Stimulated activated effector memory CD8-positive, alpha-beta T cell treated with anti-CD3 and anti-CD28 coated beads, Interleukin-12 subunit alpha, Interleukin-12 subunit beta, amount 100 ng/mL, for 72 hours (primary cell): ENCODE results near the gene CD48.

Experiments used
- ATAC-seq: fragments of 150-1000 bp; cut with Tn5 transposase; 2 replicates; pipeline ENCODE4 v1.10.0; 2021
- DNase-seq, 2 donors: peaks; one replicate each; pipeline ENCODE4 v3.0.0; 2021 to 2022; ENCODE audit warnings: low spot score in 2 of 2
- H3K27ac Mint-ChIP-seq: one replicate; pipeline ENCODE4 v1.8.0; 2022; ENCODE audit warnings: mild to moderate bottlenecking, mixed read lengths
- H3K36me3 Mint-ChIP-seq: one replicate; pipeline ENCODE4 v1.8.0; 2022; ENCODE audit warnings: mild to moderate bottlenecking, mixed read lengths
- H3K4me1 Mint-ChIP-seq: one replicate; pipeline ENCODE4 v1.8.0; 2022; ENCODE audit warnings: mixed read lengths
- H3K4me3 Mint-ChIP-seq: one replicate; pipeline ENCODE4 v1.8.0; 2022; ENCODE audit warnings: mild to moderate bottlenecking, mixed read lengths
- H3K9me3 Mint-ChIP-seq: one replicate; pipeline ENCODE4 v1.8.0; 2022; ENCODE audit warnings: mixed read lengths

The CD48 gene

GRCh38 chr1:160646180-160646579, 65.4 kb downstream of the CD48 start:
- Mint-ChIP-seq H3K36me3 (peaks cover 62% of the 10 kb centered on the region), H3K4me3 (peak overlapping the region; percentile 76), H3K27ac (peak overlapping the region; percentile 98), H3K9me3 (no peaks in the 10 kb centered on the region), H3K4me1 (peaks cover 39% of the 10 kb centered on the region)
- DNase-seq (peak in 1 of 2 donors; percentile 50), ATAC-seq (no peak)

DNA sequence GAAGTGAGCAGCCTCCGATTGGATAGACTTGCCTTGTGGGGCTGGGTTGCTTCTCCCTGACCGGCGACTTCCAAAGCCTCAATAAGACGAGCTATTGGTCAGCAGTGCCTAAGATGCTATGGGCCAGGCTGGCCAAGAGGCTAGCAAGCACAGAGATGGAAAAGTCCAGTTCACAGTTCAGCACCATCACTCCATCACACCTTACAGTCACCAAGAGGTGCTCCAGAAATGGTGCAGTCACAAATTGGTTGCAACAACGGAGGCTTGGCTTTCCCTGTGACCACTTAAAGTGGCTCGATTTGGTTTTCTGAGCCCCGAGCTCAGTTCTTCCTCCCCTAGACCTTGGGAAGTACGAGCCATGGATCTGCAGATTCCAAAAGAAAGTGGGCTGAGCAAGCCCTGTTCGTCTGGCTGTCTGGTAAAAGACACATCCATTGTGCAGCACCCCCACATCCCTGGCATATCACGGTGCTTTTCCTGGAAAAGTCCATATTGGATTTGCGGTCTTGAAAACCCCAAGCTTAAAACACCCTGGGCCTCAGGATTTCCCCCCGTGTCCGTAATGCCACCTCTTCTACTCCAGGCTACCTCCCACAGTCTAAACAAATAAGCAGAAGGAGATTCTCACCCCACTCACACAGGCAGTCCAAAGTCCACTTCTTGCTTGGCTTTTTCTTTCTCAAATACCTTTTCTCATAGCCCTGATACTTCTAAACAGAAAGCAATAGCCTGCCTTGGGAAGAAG, 66.1 kb downstream of the CD48 start:
- H3K27ac Mint-ChIP-seq = peak overlapping the region; percentile 98
- H3K9me3 Mint-ChIP-seq = no peaks in the 10 kb centered on the region
- ATAC-seq (no peak), DNase-seq (peak in 1 of 2 donors; percentile 48)
- peaks cover 39% of the 10 kb centered on the region for H3K4me1 Mint-ChIP-seq
- peak overlapping the region; percentile 76 for H3K4me3 Mint-ChIP-seq
- peaks cover 68% of the 10 kb centered on the region for H3K36me3 Mint-ChIP-seq

- ATAC-seq (no peak), DNase-seq (no peak)
- H3K4me3 Mint-ChIP-seq = peak overlapping the region; percentile 76
- H3K36me3 Mint-ChIP-seq = peaks cover 80% of the 10 kb centered on the region
- peaks cover 48% of the 10 kb centered on the region for H3K4me1 Mint-ChIP-seq
- no peaks in the 10 kb centered on the region for H3K9me3 Mint-ChIP-seq
- peak overlapping the region; percentile 98 for H3K27ac Mint-ChIP-seq
Measured at GRCh38 chr1:160644399-160644798, 67.2 kb downstream of the CD48 start.

DNA sequence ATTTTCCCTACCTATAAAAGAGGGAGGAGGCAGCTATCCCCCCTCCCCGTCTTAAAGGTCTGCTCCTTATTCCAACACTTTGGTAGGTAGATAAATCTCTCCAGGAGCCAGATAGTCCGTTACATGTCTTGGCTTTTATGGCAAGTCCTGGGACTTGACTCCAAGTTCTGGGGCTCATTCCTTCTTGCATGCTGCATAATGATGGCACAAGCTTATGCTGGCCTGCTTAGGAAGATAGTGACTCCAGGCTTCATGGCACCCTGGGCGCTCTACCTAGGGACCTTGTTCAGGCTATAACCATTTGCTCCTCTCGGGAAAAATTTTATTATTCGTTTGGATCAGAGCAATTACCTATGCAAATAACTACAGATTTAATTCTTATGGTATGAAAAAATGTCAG, 68.5 kb downstream of the CD48 start:
- Mint-ChIP-seq H3K4me1 (peaks cover 53% of the 10 kb centered on the region), H3K27ac (peak overlapping the region; percentile 98), H3K4me3 (peak overlapping the region; percentile 76), H3K36me3 (peaks cover 92% of the 10 kb centered on the region), H3K9me3 (no peaks in the 10 kb centered on the region)
- DNase-seq (no peak), ATAC-seq (no peak)

DNA sequence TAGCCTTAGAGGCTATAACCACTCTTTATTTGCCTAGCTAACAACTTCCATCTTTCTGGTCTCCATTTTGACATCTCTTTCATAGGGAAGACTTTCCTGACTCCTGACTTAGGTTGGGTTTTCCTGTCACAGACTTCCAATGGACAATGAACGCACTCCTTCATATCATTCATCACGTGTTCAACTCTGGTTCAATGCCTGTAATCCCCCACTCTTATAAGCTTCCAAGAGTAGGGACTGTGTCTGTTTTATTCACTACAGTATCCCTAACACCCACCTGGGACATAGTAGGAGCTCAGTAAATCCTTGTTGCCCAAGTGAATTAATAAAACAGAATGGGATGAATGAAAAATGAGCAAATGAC, 69.4 kb downstream of the CD48 start:
- ATAC-seq (no peak), DNase-seq (no peak)
- H3K36me3 Mint-ChIP-seq = peaks cover 99% of the 10 kb centered on the region
- H3K27ac Mint-ChIP-seq = peak overlapping the region; percentile 98
- peak overlapping the region; percentile 76 for H3K4me3 Mint-ChIP-seq
- H3K4me1 Mint-ChIP-seq = peaks cover 54% of the 10 kb centered on the region
- no peaks in the 10 kb centered on the region for H3K9me3 Mint-ChIP-seq

GRCh38 chr1:160641323-160642280, 70.0 kb downstream of the CD48 start:
- Mint-ChIP-seq H3K27ac (peak overlapping the region; percentile 98), H3K9me3 (no peaks in the 10 kb centered on the region), H3K4me1 (peaks cover 57% of the 10 kb centered on the region), H3K4me3 (peak overlapping the region; percentile 76), H3K36me3 (peaks cover 100% of the 10 kb centered on the region)
- DNase-seq = peak in 1 of 2 donors; percentile 69
- ATAC-seq = peak; percentile 50

DNA sequence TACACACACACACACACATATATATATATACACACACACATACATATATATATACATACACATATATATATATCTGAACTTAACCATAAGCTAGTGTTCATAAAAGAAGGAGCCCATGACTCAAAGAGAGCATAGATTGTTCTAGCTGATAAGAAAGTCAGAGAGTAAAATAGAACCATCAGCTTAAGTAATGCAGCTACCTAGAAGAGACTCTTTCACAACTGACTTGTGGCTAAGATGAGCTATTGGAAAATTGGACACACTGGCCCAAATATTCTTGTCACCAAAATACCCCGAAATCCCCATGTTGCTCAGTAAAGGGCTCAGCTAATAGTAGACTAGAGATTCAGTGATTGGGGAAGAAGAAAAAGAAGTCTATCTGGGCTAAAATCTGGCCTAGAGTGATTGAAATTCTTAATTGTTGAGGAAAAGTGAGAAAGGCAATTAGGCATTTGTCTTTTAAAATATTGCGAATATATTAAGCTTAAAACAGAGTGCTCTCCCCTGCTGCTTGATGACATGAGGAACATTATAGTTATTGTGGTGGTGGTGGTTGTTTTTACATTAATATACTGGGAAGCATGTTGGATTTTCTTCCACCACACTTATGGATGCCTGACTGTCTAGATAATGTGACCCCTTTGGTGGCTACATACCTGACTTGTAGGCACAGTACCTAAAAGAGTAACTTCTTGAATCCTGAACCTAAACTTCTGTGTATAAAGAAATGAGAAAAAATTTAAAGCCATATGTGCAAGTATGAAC, 71.1 kb downstream of the CD48 start:
- H3K36me3 Mint-ChIP-seq = peaks cover 100% of the 10 kb centered on the region
- DNase-seq (no peak), ATAC-seq (peak; percentile 87)
- no peaks in the 10 kb centered on the region for H3K9me3 Mint-ChIP-seq
- H3K27ac Mint-ChIP-seq = peak overlapping the region; percentile 98
- peak overlapping the region; percentile 76 for H3K4me3 Mint-ChIP-seq
- H3K4me1 Mint-ChIP-seq = peaks cover 65% of the 10 kb centered on the region

DNA sequence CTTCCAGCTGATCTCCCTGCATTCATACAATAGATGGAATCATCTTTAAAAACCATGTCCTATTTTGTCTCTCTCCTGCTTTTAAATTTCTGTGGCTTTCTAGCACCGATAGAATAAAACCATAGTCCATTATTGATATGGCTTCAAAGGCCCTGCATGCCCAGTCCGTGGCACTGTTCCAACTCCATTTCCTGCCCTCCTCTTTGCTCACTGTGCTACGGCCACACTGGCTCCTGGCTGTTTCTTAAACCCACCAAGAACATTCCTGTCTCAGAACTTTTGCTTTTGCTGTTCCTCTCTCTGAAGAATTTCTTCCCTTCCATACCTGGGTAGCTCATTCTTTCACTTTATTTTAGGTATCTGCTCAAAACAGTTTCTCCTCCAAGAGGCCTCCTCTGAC, 72.0 kb downstream of the CD48 start:
- Mint-ChIP-seq H3K36me3 (peaks cover 100% of the 10 kb centered on the region), H3K4me3 (peak overlapping the region; percentile 76), H3K9me3 (no peaks in the 10 kb centered on the region), H3K4me1 (peaks cover 73% of the 10 kb centered on the region), H3K27ac (peak overlapping the region; percentile 98)
- DNase-seq = no peak
- no peak for ATAC-seq

GRCh38 chr1:160638926-160639325, 72.7 kb downstream of the CD48 start:
- H3K4me3 Mint-ChIP-seq = peak overlapping the region; percentile 76
- no peaks in the 10 kb centered on the region for H3K9me3 Mint-ChIP-seq
- DNase-seq = no peak
- ATAC-seq = no peak
- H3K36me3 Mint-ChIP-seq = peaks cover 100% of the 10 kb centered on the region
- H3K27ac Mint-ChIP-seq = peak overlapping the region; percentile 98
- H3K4me1 Mint-ChIP-seq = peaks cover 80% of the 10 kb centered on the region

GRCh38 chr1:160638540-160638857, 73.1 kb downstream of the CD48 start:
- no peak for DNase-seq
- Mint-ChIP-seq H3K27ac (peak overlapping the region; percentile 98), H3K36me3 (peaks cover 100% of the 10 kb centered on the region), H3K4me1 (peaks cover 84% of the 10 kb centered on the region), H3K4me3 (peak overlapping the region; percentile 76), H3K9me3 (no peaks in the 10 kb centered on the region)
- no peak for ATAC-seq

DNA sequence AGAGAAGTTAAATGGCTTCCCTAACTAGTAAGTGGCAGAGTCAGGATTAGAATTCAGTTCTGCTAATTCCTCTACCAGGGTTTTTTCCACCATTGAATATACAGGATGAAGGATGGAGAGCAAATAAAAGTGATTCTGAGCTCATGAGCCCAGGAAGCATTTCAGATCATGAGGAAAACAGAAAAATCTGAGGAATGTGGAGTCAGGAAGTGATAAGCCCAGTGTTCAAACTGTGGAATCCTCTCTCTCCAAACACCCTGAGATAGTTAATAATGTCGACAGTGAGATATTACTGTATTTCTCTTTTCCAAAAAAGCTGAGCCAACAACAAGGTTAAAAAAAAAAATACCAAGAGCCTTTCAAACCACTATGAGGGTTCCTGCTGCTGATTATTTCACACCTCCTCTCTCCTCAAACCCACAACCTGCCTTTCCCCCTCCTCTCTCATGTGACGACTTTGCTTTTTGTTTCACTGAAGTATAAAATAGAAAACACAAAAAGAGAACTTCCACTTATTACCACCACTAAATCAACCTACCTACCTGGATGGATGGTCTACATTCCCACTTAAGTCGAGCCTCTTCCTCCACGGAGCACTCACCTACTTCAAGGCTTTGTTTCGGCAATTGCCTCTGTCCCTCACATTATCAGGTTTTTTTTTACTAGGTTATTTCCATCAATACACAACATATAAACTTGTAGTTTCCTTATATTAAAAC, 73.6 kb downstream of the CD48 start:
- no peaks in the 10 kb centered on the region for H3K9me3 Mint-ChIP-seq
- peak overlapping the region; percentile 76 for H3K4me3 Mint-ChIP-seq
- peak overlapping the region; percentile 98 for H3K27ac Mint-ChIP-seq
- DNase-seq = peak in 1 of 2 donors; percentile 75
- ATAC-seq = peak; percentile 65
- peaks cover 90% of the 10 kb centered on the region for H3K4me1 Mint-ChIP-seq
- H3K36me3 Mint-ChIP-seq = peaks cover 100% of the 10 kb centered on the region

DNA sequence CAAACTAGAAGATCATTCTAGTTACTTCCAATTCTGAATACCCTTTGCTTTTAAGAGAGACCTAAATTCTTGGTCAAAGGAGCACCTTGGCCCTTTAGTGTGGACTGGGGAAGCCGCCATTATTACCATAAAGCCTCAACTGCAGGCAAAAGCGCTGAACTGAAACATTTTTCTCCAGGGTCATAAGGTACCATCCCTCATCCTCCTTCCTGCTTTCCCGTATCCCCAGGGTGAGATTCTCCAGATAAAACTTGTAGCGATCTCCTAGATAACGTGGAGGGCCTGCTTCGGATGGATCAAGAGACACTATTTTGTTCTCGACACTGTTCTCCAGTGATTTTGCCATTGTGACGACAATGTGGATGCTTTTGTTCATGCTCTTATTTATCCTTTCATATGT, 74.6 kb downstream of the CD48 start:
- Mint-ChIP-seq H3K4me1 (peaks cover 88% of the 10 kb centered on the region), H3K4me3 (peak overlapping the region; percentile 76), H3K36me3 (peaks cover 100% of the 10 kb centered on the region)

GRCh38 chr1:160636547-160636946, 75.1 kb downstream of the CD48 start:
- Mint-ChIP-seq H3K9me3 (no peaks in the 10 kb centered on the region), H3K36me3 (peaks cover 100% of the 10 kb centered on the region), H3K4me3 (peak overlapping the region; percentile 76), H3K27ac (peak overlapping the region; percentile 98), H3K4me1 (peaks cover 90% of the 10 kb centered on the region)
- DNase-seq (no peak), ATAC-seq (peak; percentile 7)

More for the DNA sequence above, 74.6 kb downstream of the CD48 start:
- no peaks in the 10 kb centered on the region for H3K9me3 Mint-ChIP-seq
- DNase-seq (no peak), ATAC-seq (no peak)
- H3K27ac Mint-ChIP-seq = peak overlapping the region; percentile 98

DNA sequence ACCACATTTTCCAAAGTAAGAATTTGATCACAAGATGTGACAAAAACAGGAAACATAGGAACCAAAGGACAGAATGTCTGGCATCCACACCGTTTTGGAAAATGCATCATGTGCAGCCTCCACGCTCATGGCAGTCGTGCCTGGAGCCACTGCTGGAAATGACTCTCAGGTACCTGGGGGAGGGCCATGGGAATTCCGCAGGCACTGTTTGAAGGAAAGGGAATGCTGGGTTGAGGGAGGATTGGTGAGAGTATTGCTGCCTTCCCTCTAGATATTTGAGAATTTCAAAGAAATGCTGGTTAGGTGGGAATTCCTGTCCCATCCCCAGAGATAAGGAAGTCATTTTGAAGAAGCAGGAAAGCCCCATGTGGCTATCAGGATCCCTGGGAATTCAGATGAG, 75.5 kb downstream of the CD48 start:
- no peak for ATAC-seq
- peak overlapping the region; percentile 76 for H3K4me3 Mint-ChIP-seq
- no peak for DNase-seq
- H3K36me3 Mint-ChIP-seq = peaks cover 100% of the 10 kb centered on the region
- H3K27ac Mint-ChIP-seq = peak overlapping the region; percentile 98
- H3K4me1 Mint-ChIP-seq = peaks cover 90% of the 10 kb centered on the region
- H3K9me3 Mint-ChIP-seq = no peaks in the 10 kb centered on the region
